ENCODE measurements around the gene ASZ1. TPM values are rescaled to one million over a fixed set of nuclear protein-coding genes. Genes with fewer than 3 reads are reported as not detected.

The ASZ1 gene
- total RNA-seq, 1 experiment from 2014 or later = not detected

DNA sequence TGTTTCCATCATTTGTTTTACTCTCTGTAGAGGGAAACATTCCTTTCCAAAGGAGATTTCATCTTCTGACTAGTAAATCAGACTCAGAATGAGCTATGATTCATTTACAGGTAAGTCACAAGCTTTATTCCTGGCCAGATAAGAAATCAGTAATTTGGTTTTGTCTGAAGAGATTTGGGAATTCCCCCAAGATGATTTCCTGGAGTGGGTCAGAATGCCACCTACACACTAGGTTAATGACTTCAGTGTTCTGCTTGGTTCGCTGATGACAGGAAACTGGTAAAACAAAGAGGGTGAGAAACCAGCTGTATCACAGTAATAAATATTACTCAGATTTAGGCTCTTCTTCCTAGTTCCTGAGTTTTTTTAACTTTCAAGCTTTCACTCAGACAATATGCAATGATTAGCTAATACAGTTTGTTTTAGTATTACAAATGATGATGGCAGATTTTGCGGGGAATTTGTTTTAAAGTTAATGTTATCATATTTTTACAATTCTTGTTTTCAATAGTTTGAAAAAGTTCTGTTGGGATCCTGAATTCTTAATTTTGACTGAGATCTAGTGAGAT lies 8.3 kb upstream of the ASZ1 start:
- Histone ChIP-seq H2BK15ac (ENCODE audit: low read depth, low read length) (no peak overlapping the region), H4K91ac (ENCODE audit: insufficient read length, low read depth, low read length) (no peak overlapping the region), H2BK5ac (ENCODE audit: insufficient read length, low read length) (no peak overlapping the region), H3K23ac (ENCODE audit: insufficient read length, low read depth, low read length) (no peak overlapping the region), H2BK120ac (ENCODE audit: low read depth, low read length, poor library complexity, severe bottlenecking) (no peak overlapping the region), H3K14ac (ENCODE audit: insufficient read depth, low read length) (no peak overlapping the region), H3K27me3 (ENCODE audit: insufficient read depth, low read length) (no peaks in the 10 kb centered on the region), H4K20me1 (ENCODE audit: control insufficient read depth, insufficient read depth, insufficient read length) (no peaks in the 10 kb centered on the region), H3K9me3 (ENCODE audit: control insufficient read depth, low read depth, low read length) (no peaks in the 10 kb centered on the region), H3K4me1 (ENCODE audit: insufficient read depth, low read length) (no peaks in the 10 kb centered on the region), H2BK12ac (ENCODE audit: insufficient read length, low read depth, low read length) (no peak overlapping the region), H3K27ac (ENCODE audit: insufficient read length, low read depth, low read length) (no peak overlapping the region), H2AFZ (ENCODE audit: low read length) (no peak overlapping the region), H3K79me2 (ENCODE audit: insufficient read depth, low read length) (no peaks in the 10 kb centered on the region), H3K4ac (ENCODE audit: low read depth, low read length) (no peak overlapping the region), H2AK5ac (ENCODE audit: insufficient read length, low read length) (no peak overlapping the region), H4K8ac (replicated peaks; ENCODE audit: insufficient read length, low read depth, low read length) (no peak overlapping the region), H3K18ac (ENCODE audit: insufficient read length, low read depth, low read length) (no peak overlapping the region), H3K4me2 (ENCODE audit: insufficient read depth, insufficient read length, low read length) (no peak overlapping the region), H2BK20ac (ENCODE audit: low read depth, low read length, poor library complexity, severe bottlenecking) (no peak overlapping the region), H3K23me2 (ENCODE audit: insufficient read length, low read depth, low read length, poor library complexity, severe bottlenecking) (no peaks in the 10 kb centered on the region), H3T11ph (ENCODE audit: low read length) (no peak overlapping the region), H4K5ac (ENCODE audit: insufficient read length, low read depth, low read length) (no peak overlapping the region), H3K56ac (ENCODE audit: insufficient read length, low read depth, low read length) (no peak overlapping the region), H3K79me1 (ENCODE audit: insufficient read depth, low read depth, low read length, poor library complexity, severe bottlenecking) (no peaks in the 10 kb centered on the region), H3K9ac (ENCODE audit: extremely low read depth, insufficient read length, low read length) (no peak overlapping the region)
- H3K27me3 Mint-ChIP-seq (ENCODE audit: low read depth) = no peaks in the 10 kb centered on the region
- no peak for DNase-seq
- WGBS (ENCODE audit: extremely low coverage, insufficient read length, low lambda C conversion rate) = no CpG with 5 or more reads among the region's 2 CpGs
- H3K27ac Mint-ChIP-seq = no peak overlapping the region
- no peaks in the 10 kb centered on the region for H3K4me1 Mint-ChIP-seq
- no peaks in the 10 kb centered on the region for H3K36me3 Mint-ChIP-seq (ENCODE audit: insufficient read depth in 1 of 3, low read depth in 3 of 3)
- no peaks in the 10 kb centered on the region for H3K9me3 Mint-ChIP-seq
- H3K4me3 Mint-ChIP-seq = no peak overlapping the region
- TF ChIP-seq, protein P1, sequence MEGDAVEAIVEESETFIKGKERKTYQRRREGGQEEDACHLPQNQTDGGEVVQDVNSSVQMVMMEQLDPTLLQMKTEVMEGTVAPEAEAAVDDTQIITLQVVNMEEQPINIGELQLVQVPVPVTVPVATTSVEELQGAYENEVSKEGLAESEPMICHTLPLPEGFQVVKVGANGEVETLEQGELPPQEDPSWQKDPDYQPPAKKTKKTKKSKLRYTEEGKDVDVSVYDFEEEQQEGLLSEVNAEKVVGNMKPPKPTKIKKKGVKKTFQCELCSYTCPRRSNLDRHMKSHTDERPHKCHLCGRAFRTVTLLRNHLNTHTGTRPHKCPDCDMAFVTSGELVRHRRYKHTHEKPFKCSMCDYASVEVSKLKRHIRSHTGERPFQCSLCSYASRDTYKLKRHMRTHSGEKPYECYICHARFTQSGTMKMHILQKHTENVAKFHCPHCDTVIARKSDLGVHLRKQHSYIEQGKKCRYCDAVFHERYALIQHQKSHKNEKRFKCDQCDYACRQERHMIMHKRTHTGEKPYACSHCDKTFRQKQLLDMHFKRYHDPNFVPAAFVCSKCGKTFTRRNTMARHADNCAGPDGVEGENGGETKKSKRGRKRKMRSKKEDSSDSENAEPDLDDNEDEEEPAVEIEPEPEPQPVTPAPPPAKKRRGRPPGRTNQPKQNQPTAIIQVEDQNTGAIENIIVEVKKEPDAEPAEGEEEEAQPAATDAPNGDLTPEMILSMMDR (conservative IDR thresholded peaks at IDR 0.05) = no peak
